Astrocyte of the cerebellum (primary cell): Measurements from ENCODE around the gene CCDC9B.

Source experiments
- DNase-seq: peaks from one replicate; pipeline ENCODE4 v3.0.0-alpha.2; 2011; ENCODE audit warnings: low read depth
- H3K4me3 ChIP-seq: 2 replicates; pipeline ENCODE4 v1.5.1; 2011; ENCODE audit warnings: mild to moderate bottlenecking, low read depth, low read length, moderate library complexity
- CTCF ChIP-seq: IDR thresholded peaks from 2 replicates; pipeline ENCODE4 v1.5.1; 2012; ENCODE audit warnings: low read length, low read depth, moderate library complexity, mild to moderate bottlenecking; ENCODE audit errors: missing control alignments
- in situ Hi-C: cut with HindIII; loops from 2 replicates; pipeline ENCODE4 v1.10.0; 2017; ENCODE audit warnings: low sequenced_read_pairs

Gene CCDC9B

DNA sequence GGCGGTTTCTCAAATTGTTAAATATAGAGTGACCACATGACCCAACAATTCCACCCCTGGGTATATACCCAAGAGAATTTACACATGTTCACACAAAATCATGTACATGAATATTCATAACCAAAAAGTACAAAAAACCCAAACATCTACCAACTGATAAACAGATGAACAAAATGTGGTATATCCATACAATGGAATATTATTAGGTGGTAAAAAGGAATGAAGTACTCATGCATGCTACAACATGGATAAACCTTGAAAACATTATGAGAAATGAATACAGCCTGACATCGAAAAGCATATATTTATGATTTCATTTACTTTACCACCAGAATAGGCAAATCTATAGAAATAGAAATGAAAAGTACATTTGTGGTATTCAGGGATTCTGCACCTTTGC, 40.4 kb downstream of the CCDC9B start:
- no peak for TF ChIP-seq CTCF
- in situ Hi-C loops = no loop called here
- no peak overlapping the region for H3K4me3 ChIP-seq
- no peak for DNase-seq

- no peak for DNase-seq
- no peak for TF ChIP-seq CTCF
- H3K4me3 ChIP-seq = no peak overlapping the region
- in situ Hi-C loops = no loop called here
These were observed 42.4 kb downstream of the CCDC9B start for GRCh38 chr15:40298216-40298935.

DNA sequence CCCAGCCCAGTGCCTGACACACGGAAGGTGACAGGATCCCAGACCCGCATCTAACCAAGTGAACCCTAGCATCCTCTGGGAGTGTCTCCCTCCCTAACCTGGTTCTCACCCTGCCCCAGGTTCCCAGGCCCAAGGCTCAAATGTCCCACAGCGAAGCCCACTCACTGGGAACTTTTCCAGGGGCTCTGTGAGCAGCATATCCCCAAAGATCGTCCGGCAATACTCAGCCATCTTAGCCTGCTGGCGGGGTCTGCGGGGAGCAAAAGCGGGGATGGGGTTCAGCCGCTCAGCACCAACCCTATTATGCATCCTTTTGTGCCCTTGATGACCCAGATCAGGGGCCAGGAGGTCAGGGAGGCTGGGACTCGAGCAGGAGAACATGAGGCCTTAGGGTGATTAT, 43.4 kb downstream of the CCDC9B start:
- DNase-seq = no peak
- no peak for TF ChIP-seq CTCF
- in situ Hi-C loops = no loop called here
- H3K4me3 ChIP-seq = no peak overlapping the region

DNA sequence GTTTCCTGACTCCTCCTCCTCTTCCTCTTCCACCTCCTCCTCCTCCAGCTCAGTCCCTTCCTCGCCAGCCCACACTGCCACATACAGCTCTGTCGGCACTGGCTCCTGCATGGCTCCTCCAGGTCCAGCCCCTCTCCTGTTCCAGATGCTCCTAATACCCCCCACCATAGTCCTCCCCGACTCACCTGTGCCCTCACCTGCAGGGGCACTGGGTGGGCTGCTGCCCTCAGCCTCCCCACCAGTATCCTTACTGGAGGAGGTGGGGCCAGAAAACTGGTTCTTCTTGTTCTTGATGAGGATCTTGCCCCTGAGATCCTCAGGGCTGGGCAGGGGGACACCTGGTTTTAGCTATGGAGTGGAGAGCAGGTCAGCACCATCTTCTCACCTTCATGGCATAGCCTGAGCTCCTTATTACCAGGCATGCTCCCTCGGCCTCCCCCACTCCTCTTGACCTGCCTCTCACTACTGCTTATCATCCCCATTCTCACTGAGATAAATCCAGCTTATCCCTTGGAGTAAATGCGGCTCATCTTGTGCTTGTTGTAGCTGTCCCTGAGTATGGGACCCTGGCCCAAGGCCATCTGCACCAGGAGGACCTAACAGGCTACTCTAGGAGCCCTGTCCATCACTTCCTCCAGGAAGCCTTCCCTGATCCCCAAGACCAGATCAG, 44.0 kb downstream of the CCDC9B start:
- in situ Hi-C loops = no loop called here
- DNase-seq = no peak
- no peak for TF ChIP-seq CTCF
- no peak overlapping the region for H3K4me3 ChIP-seq

DNA sequence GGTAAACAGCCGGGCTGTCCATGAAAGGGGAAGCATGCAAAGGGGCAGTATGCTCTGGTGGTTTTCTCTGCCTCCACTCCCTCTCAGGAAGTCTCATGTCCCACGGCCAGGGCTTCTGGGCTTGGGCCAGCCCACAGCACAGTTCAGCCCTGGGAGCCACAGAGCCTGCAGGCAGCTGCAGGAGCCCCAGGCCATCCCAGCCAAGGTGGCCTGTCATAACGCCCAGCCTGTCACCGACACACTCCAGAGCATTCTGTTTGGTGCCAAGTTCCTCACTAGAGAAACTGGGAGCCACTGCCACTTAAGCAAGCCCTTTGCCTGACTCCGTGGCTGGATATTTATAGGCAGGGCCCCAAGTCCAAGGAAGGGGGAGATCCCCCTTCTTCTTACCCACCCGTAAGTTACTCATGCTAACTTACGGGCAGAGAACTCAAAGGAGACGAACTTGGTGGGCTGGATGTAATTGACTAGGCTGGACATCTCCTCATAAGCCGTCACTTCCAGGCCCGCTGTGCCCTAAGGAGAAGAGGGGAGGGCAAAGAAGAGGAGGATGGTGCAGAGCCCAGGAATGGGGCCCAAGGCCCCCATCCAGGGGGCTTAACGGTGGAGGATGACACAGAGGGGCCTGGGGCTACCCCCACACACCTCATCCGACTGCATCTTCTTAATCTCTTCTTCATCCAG, 44.7 kb downstream of the CCDC9B start:
- no peak overlapping the region for H3K4me3 ChIP-seq
- no peak for DNase-seq
- no peak for TF ChIP-seq CTCF
- in situ Hi-C loops = no loop called here

- no peak for DNase-seq
- no peak for TF ChIP-seq CTCF
- in situ Hi-C loops = no loop called here
- H3K4me3 ChIP-seq = no peak overlapping the region
These were observed 45.4 kb downstream of the CCDC9B start for GRCh38 chr15:40295297-40295696.
